Skeletal muscle satellite cell (primary cell): ENCODE measurements around the gene SCGB1D4.
"Not testable (repeated sequence)": the region's sequence is repeated elsewhere in the genome, so short reads cannot be mapped to it uniquely, and the experiment has no call there.

Experiments used
- H3K27me3 ChIP-seq: 2 replicates; pipeline ENCODE4 v1.7.0; 2013; ENCODE audit warnings: low read length; ENCODE audit not compliant: control insufficient read depth, insufficient read depth
- H3K36me3 ChIP-seq: 2 replicates; pipeline ENCODE4 v1.7.0; 2013; ENCODE audit warnings: mild to moderate bottlenecking, control low read depth, low read length; ENCODE audit not compliant: insufficient read depth
- H3K4me1 ChIP-seq: 2 replicates; pipeline ENCODE4 v1.7.0; 2013; ENCODE audit warnings: low read length; ENCODE audit not compliant: control insufficient read depth, insufficient read depth
- H3K4me2 ChIP-seq: 2 replicates; pipeline ENCODE4 v1.7.0; 2013; ENCODE audit warnings: mild to moderate bottlenecking, low read length
- H3K4me3 ChIP-seq: 2 replicates; pipeline ENCODE4 v1.7.0; 2013; ENCODE audit warnings: low read length
- H3K9ac ChIP-seq: 2 replicates; pipeline ENCODE4 v1.7.0; 2013; ENCODE audit warnings: mild to moderate bottlenecking, low read depth, low read length, moderate library complexity
- H3K9me3 ChIP-seq: replicated peaks from 2 replicates; pipeline ENCODE4 v1.7.0; 2013; ENCODE audit warnings: mild to moderate bottlenecking, control low read depth, low read length

Gene SCGB1D4

DNA sequence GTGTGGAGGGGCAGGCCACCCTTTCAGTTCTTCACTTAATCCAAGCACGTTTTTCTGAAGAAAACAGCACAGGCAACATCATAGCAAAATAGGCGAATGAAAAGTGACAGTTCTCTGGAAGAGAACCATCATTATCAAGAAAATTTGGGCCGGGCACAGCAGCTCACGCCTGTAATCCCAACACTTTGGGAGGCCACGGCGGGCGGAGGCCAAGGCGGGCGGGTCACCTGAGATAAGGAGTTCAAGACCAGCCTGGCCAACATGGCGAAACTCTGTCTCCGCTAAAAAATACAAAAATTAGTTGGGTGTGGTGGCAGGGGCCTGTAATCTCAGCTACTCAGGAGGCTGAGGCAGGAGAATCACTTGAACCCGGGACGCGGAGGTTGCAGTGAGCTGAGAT is 28.7 kb upstream of the SCGB1D4 start:
- H3K4me3 ChIP-seq, H3K4me1 ChIP-seq, H3K4me2 ChIP-seq, H3K36me3 ChIP-seq, H3K9me3 ChIP-seq, H3K9ac ChIP-seq: not testable (repeated sequence)
- H3K27me3 ChIP-seq: peaks cover 31% of the 10 kb centered on the region

- H3K9ac ChIP-seq, H3K4me1 ChIP-seq, H3K9me3 ChIP-seq, H3K4me3 ChIP-seq, H3K36me3 ChIP-seq, H3K4me2 ChIP-seq: not testable (repeated sequence)
- H3K27me3 ChIP-seq: peaks cover 39% of the 10 kb centered on the region
Observed at GRCh38 chr11:62326719-62327118, 27.8 kb upstream of the SCGB1D4 start.

- not testable (repeated sequence) for H3K4me2 ChIP-seq, H3K9me3 ChIP-seq, H3K36me3 ChIP-seq, H3K4me1 ChIP-seq, H3K4me3 ChIP-seq, H3K9ac ChIP-seq
- peaks cover 46% of the 10 kb centered on the region for H3K27me3 ChIP-seq
Observed at GRCh38 chr11:62325781-62326180, 26.9 kb upstream of the SCGB1D4 start.

GRCh38 chr11:62324731-62325556 is 26.1 kb upstream of the SCGB1D4 start:
- Histone ChIP-seq H3K9ac (no peak overlapping the region), H3K9me3 (no peaks in the 10 kb centered on the region), H3K36me3 (no peaks in the 10 kb centered on the region), H3K27me3 (peaks cover 43% of the 10 kb centered on the region), H3K4me1 (no peaks in the 10 kb centered on the region), H3K4me2 (no peak overlapping the region), H3K4me3 (no peak overlapping the region)

DNA sequence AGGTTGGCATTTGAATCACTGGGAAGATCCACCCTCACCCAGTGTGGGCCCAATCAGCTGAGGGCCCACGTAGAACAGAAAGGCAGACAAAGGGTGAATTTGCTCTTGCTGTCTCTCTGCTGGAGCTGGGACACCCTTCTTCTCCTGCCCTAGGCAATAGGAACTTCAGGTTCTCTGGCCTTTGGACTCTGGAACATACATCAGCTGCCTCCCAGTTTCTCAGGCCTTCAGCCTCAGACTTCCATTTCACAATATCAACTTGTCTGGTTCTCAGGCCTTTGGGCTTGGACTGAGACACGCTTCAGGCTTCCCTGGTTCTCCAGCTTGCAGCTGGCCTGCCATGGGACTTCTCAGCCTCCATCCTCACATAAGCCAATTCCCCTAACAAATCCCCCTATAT is 23.6 kb upstream of the SCGB1D4 start:
- Histone ChIP-seq H3K4me1 (no peaks in the 10 kb centered on the region), H3K4me3 (no peak overlapping the region), H3K27me3 (peaks cover 49% of the 10 kb centered on the region), H3K9me3 (no peaks in the 10 kb centered on the region), H3K9ac (no peak overlapping the region), H3K4me2 (no peak overlapping the region), H3K36me3 (no peaks in the 10 kb centered on the region)

DNA sequence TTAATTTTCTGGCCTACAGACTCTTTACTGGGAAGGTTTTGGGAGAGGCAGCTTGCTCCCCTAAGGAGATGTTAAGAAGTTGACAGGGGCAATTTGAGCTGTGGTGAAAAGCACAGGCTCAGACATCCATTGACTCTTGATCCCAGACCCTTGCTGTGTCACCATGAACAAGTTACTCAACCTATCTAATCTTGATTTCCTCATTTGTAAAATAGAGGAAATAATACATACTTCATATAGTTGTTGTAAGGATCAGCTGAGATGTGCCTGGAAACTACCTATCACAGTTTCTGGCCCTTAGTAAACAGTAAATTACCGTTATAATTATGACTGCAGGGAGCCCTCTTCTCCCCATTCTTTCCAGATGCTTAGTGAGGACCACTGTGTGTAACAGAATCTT is 16.6 kb upstream of the SCGB1D4 start:
- no peak overlapping the region for H3K9ac ChIP-seq
- no peaks in the 10 kb centered on the region for H3K4me1 ChIP-seq
- H3K36me3 ChIP-seq: no peaks in the 10 kb centered on the region
- no peak overlapping the region for H3K4me2 ChIP-seq
- H3K4me3 ChIP-seq: no peak overlapping the region
- H3K27me3 ChIP-seq: peaks cover 59% of the 10 kb centered on the region
- H3K9me3 ChIP-seq: no peaks in the 10 kb centered on the region

GRCh38 chr11:62309991-62310390 is 11.1 kb upstream of the SCGB1D4 start:
- no peak overlapping the region for H3K9ac ChIP-seq
- peaks cover 35% of the 10 kb centered on the region for H3K27me3 ChIP-seq

DNA sequence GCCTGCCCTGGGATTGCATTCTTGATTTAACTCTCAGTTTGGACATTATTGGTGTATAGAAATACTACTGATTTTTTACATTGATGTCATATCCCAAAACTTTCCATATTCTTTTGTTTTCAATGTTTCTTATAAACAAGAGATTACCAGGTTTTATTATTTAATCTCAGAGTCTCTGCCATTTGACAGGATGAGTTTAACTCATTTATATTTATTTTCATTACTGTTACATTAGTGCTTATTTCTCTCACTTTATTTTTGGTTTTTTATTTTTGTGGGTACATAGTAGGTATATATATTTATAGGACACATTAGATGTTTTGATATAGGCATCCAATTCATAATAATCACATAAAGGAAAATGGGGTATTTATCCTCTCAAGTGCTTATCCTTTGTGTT is 9.1 kb upstream of the SCGB1D4 start:
- Histone ChIP-seq H3K4me1 (no peaks in the 10 kb centered on the region), H3K36me3 (no peaks in the 10 kb centered on the region), H3K27me3 (peaks cover 24% of the 10 kb centered on the region), H3K4me2 (no peak overlapping the region), H3K4me3 (no peak overlapping the region), H3K9ac (no peak overlapping the region), H3K9me3 (no peaks in the 10 kb centered on the region)

More at GRCh38 chr11:62309991-62310390, 11.1 kb upstream of the SCGB1D4 start:
- Histone ChIP-seq H3K36me3 (no peaks in the 10 kb centered on the region), H3K4me3 (no peak overlapping the region), H3K9me3 (no peaks in the 10 kb centered on the region), H3K4me1 (no peaks in the 10 kb centered on the region), H3K4me2 (no peak overlapping the region)

DNA sequence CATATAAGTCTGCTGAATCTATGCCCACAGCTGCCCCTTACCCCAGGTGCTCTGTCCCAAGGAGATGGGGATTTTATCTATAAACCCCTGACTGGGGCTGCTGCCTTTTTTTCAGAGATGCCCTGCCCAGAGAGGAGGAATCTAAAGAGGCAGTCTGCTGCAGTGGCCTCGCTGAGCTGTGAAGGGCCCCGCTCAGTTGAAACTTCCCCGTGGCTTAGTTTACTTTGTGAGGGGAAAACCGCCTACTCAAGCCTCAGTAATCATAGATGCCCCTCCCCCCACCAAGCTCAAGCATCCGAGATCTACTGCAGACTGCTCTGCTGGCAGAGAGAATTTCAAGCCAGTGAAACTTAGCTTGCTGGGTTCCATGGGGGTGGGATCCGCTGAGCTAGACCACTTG is 7.4 kb upstream of the SCGB1D4 start:
- Histone ChIP-seq H3K27me3 (peaks cover 25% of the 10 kb centered on the region), H3K9ac (no peak overlapping the region), H3K9me3 (no peaks in the 10 kb centered on the region), H3K36me3 (no peaks in the 10 kb centered on the region), H3K4me2 (no peak overlapping the region), H3K4me1 (no peaks in the 10 kb centered on the region), H3K4me3 (no peak overlapping the region)

DNA sequence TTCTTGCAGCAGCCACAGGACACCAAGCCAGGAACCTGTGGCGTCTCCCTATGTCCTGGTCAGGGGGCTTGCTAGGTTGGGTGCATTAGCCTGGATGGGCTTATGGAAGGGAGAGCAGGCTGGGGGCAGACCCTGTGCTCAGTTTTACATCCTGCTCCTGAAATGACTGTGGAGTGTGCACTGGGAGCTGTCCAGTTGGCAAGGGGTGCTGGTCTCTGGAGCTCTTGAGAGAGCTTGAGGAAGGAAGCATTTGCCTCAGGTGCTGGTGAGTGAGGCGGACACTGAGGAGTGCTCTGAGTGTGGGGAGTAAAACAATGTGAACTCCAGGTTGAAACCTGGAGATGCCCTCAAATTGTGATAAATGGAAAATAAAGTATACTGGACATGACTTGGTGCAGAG is 3.4 kb downstream of the SCGB1D4 start:
- Histone ChIP-seq H3K36me3 (no peaks in the 10 kb centered on the region), H3K27me3 (peaks cover 27% of the 10 kb centered on the region), H3K4me3 (no peak overlapping the region), H3K4me2 (no peak overlapping the region), H3K4me1 (no peaks in the 10 kb centered on the region), H3K9ac (no peak overlapping the region), H3K9me3 (no peaks in the 10 kb centered on the region)

DNA sequence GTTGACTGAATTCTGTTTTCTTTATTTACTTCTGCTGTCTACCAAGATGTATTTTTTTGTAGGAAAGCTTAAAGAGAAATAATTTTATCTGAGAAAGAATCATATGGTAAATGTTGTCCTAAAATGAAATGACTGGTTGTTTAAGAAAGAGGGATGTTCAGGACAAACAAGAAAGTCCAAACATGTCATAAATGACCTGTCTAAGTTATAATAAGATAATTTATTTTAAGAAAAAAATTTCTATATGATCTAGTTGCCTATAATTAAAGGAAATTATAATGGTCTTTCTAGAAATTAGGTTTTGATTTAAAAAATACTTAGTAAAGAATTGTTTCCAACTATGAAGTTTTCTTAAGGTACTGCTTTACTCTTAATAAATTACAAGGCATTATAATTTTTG is 18.4 kb downstream of the SCGB1D4 start:
- no peak overlapping the region for H3K4me3 ChIP-seq
- no peaks in the 10 kb centered on the region for H3K9me3 ChIP-seq
- no peak overlapping the region for H3K9ac ChIP-seq
- peaks cover 9% of the 10 kb centered on the region for H3K27me3 ChIP-seq
- H3K36me3 ChIP-seq: no peaks in the 10 kb centered on the region
- H3K4me1 ChIP-seq: no peaks in the 10 kb centered on the region
- H3K4me2 ChIP-seq: no peak overlapping the region

GRCh38 chr11:62273789-62274275 is 25.0 kb downstream of the SCGB1D4 start:
- Histone ChIP-seq H3K27me3 (peaks cover 22% of the 10 kb centered on the region), H3K4me1 (no peaks in the 10 kb centered on the region), H3K4me3 (no peak overlapping the region), H3K4me2 (no peak overlapping the region), H3K9me3 (no peaks in the 10 kb centered on the region), H3K36me3 (no peaks in the 10 kb centered on the region), H3K9ac (no peak overlapping the region)
